Stomach (tissue), 9 donors: ENCODE data around the gene UHMK1. TPM values are rescaled to one million over a fixed set of nuclear protein-coding genes. Genes with fewer than 3 reads are reported as not detected.
A peak's percentile ranks its signal among the peaks of the same experiment; 100 is the strongest.

ENCODE experiments used
- DNase-seq, 2 donors: peaks; one replicate each; pipeline versions ENCODE4 v3.0.0 to v3.0.0-alpha.2; 2013 to 2019
- H3K27ac ChIP-seq, 5 donors: fragments of 200-600 bp in 4 of 5; sonication (generic) in 4 of 5; one replicate each; pipeline ENCODE4 v1.5.1; 2013 to 2019; ENCODE audit warnings: mild to moderate bottlenecking in 1 of 5, moderate library complexity in 1 of 5
- H3K27me3 ChIP-seq, 3 donors: fragments of 200-600 bp; sonication (generic); one replicate each; pipeline ENCODE4 v1.5.1; 2017 to 2019; ENCODE audit warnings: mixed run types in 1 of 3
- H3K36me3 ChIP-seq, 4 donors: fragments of 200-600 bp; sonication (generic); 1 replicate in 3 of 4; 2 replicates in 1 of 4; pipeline ENCODE4 v1.5.1; 2016 to 2019
- H3K4me1 ChIP-seq, 4 donors: fragments of 200-600 bp; sonication (generic); one replicate each; pipeline ENCODE4 v1.5.1; 2016 to 2019
- H3K4me3 ChIP-seq, 4 donors: fragments of 200-600 bp; sonication (generic) in 3 of 4; one replicate each; pipeline ENCODE4 v1.5.1; 2016 to 2019; ENCODE audit warnings: mild to moderate bottlenecking in 1 of 4
- H3K9me3 ChIP-seq, 4 donors: fragments of 200-600 bp; sonication (generic); one replicate each; pipeline ENCODE4 v1.5.1; 2016 to 2019
- EP300 ChIP-seq: sonication (generic); formaldehyde crosslinking; IDR thresholded peaks from one replicate; pipeline ENCODE4 v1.6.1; 2017; ENCODE audit warnings: antibody characterized with exemption
- POLR2A ChIP-seq, 4 donors: fragments of 450-650 bp; IDR thresholded peaks; one replicate each; pipeline ENCODE4 v1.6.1; 2016; ENCODE audit warnings: antibody characterized with exemption in 4 of 4, control low read depth in 2 of 4, mild to moderate bottlenecking in 1 of 4, moderate library complexity in 1 of 4
- POLR2AphosphoS5 ChIP-seq, 3 donors: sonication (generic); formaldehyde crosslinking; IDR thresholded peaks; one replicate each; pipeline ENCODE4 v1.6.1; 2016; ENCODE audit warnings: antibody characterized with exemption in 3 of 3
- WGBS, 5 donors: extraction: QIAGEN DNeasy Blood & Tissue Kit in 3 of 5; methylation state at CpG; one replicate each; pipeline versions ENCODE4 v1.1.5 to v1.1.7; 2013 to 2018; 5-methylcytosine and 5-hydroxymethylcytosine counted together
- intact Hi-C: fragments of 100-400 bp; cut with DNase I; formaldehyde crosslinking; loops from one replicate; pipeline ENCODE4 v1.15.1; 2023; ENCODE audit warnings: low total_unique reads
- polyA plus RNA-seq, 3 donors: library from polyadenylated mRNA; stranded (reverse); fragments of 200-250 nt; gene quantifications; one replicate each; pipeline ENCODE4 v1.2.3, GENCODE V29; 2013
- total RNA-seq, 5 donors: library from RNA; depleted of rRNA; stranded (reverse); fragments of >200 nt; gene quantifications; one replicate each; pipeline versions ENCODE4 v1.1.0 to v1.2.3, GENCODE V29; 2014 to 2016
- TF ChIP-seq, protein P1 (sequence below), 7 experiments: fragments of 450-650 bp in 4 of 7; fragments of 200-600 bp in 3 of 7; sonication (generic) in 3 of 7; IDR thresholded peaks; one replicate each; pipeline ENCODE4 v1.5.1; 2016 to 2019; ENCODE audit warnings: antibody characterized with exemption in 7 of 7, control low read depth in 2 of 7, mild to moderate bottlenecking in 1 of 7
- donor health status: healthy with polysubstance abuse.
- donor health status: Bipolar disorder and iron deficiency.
- donor health status: healthy.

UHMK1 gene
- total and polyA plus RNA-seq, 8 donors = 2.9 to 80.6 (median 19.8) TPM

DNA sequence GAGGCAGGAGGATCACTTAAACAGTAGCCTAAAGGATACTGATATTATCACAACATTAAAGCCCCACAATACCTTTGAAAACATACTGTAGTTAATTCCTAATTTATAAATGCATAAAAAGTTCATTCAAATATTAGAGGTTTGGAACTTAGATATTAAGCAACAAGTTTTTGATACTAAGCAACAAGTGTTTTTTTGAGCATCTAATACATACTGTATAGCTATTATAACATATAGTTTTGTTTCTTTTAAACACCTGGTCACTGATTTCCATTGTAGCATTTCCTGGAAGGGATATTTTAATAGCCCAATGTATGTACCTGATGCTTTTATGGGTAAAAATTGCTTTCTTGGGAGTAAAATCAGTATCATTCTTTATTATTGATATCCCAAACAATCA is 4.5 kb downstream of the UHMK1 start:
- intact Hi-C loops = no loop called here
- no peak overlapping the region for H3K4me3 ChIP-seq
- no peak for DNase-seq
- no peak overlapping the region for H3K27ac ChIP-seq
- H3K27me3 ChIP-seq = no peaks in the 10 kb centered on the region
- H3K4me1 ChIP-seq = peaks cover 7 to 45% (median 30%) of the 10 kb centered on the region in 4 donors
- TF ChIP-seq POLR2A (IDR thresholded peaks at IDR 0.05) (no peak), EP300 (no peak), POLR2AphosphoS5 (IDR thresholded peaks at IDR 0.05) (no peak)
- TF ChIP-seq, protein P1, sequence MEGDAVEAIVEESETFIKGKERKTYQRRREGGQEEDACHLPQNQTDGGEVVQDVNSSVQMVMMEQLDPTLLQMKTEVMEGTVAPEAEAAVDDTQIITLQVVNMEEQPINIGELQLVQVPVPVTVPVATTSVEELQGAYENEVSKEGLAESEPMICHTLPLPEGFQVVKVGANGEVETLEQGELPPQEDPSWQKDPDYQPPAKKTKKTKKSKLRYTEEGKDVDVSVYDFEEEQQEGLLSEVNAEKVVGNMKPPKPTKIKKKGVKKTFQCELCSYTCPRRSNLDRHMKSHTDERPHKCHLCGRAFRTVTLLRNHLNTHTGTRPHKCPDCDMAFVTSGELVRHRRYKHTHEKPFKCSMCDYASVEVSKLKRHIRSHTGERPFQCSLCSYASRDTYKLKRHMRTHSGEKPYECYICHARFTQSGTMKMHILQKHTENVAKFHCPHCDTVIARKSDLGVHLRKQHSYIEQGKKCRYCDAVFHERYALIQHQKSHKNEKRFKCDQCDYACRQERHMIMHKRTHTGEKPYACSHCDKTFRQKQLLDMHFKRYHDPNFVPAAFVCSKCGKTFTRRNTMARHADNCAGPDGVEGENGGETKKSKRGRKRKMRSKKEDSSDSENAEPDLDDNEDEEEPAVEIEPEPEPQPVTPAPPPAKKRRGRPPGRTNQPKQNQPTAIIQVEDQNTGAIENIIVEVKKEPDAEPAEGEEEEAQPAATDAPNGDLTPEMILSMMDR (IDR thresholded peaks at IDR 0.05) = no peak
- H3K36me3 ChIP-seq = peaks cover 35 to 73% (median 71%) of the 10 kb centered on the region in 4 donors
- no peaks in the 10 kb centered on the region for H3K9me3 ChIP-seq

DNA sequence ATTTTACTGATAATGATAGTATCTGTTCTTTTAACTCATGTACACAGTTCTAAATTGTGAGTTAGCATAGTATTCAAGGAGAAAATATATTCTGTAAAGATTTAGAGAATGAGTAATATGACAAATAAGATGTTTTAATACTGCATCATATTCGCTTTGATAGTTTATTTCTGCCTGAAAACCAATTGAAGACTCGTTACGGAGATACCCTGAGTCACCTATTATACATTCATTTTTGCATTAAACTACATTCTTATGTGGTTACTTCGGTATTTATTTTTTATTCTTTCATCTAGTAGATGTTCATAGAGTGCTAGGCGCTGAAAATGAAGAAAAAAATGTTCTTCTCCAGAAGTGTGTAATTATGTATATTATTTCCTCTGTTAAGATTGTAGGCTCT is 5.3 kb downstream of the UHMK1 start:
- intact Hi-C loops = no loop called here
- peaks cover 35 to 81% (median 79%) of the 10 kb centered on the region in 4 donors for H3K36me3 ChIP-seq
- H3K9me3 ChIP-seq = no peaks in the 10 kb centered on the region

DNA sequence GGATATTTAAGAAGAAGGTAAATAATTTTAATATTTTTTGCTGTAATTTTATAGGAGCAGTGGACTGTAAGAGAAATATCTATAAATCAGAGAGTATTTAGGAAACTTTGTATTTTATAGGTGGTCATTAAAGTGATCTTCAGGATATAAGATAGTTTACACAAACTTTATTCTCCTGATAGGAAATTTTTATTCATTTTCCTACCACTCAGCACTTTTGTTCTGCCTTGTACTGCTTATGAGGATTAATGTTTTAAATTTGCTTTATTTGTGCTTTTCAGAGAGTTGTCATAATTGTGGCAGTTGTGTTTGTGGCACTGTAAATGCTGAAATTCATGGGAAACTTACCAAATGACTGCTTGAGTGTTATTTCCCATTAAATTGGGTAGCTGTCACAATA is 29.7 kb downstream of the UHMK1 start:
- intact Hi-C loops = no loop called here
- no peak for DNase-seq
- Histone ChIP-seq H3K36me3 (peaks cover 8 to 61% (median 53%) of the 10 kb centered on the region in 4 donors), H3K27me3 (no peaks in the 10 kb centered on the region), H3K9me3 (no peaks in the 10 kb centered on the region), H3K27ac (no peak overlapping the region), H3K4me3 (no peak overlapping the region), H3K4me1 (no peaks in the 10 kb centered on the region)
- TF ChIP-seq EP300 = no peak
- no peak for TF ChIP-seq POLR2AphosphoS5 (IDR thresholded peaks at IDR 0.05)
- TF ChIP-seq, protein P1 (IDR thresholded peaks at IDR 0.05) = no peak
- no peak for TF ChIP-seq POLR2A (IDR thresholded peaks at IDR 0.05)

More for the DNA sequence above, 5.3 kb downstream of the UHMK1 start:
- 93 to 98% (median 96%) methylated on average over 5 of the region's 5 CpGs for WGBS, 5 donors
- no peak for DNase-seq
- Histone ChIP-seq H3K27me3 (no peaks in the 10 kb centered on the region), H3K4me1 (peaks cover 7 to 43% (median 27%) of the 10 kb centered on the region in 4 donors), H3K27ac (no peak overlapping the region), H3K4me3 (no peak overlapping the region)
- TF ChIP-seq POLR2A (IDR thresholded peaks at IDR 0.05) = no peak
- TF ChIP-seq EP300 = no peak
- TF ChIP-seq, protein P1 (IDR thresholded peaks at IDR 0.05) = no peak
- TF ChIP-seq POLR2AphosphoS5 (IDR thresholded peaks at IDR 0.05) = no peak

DNA sequence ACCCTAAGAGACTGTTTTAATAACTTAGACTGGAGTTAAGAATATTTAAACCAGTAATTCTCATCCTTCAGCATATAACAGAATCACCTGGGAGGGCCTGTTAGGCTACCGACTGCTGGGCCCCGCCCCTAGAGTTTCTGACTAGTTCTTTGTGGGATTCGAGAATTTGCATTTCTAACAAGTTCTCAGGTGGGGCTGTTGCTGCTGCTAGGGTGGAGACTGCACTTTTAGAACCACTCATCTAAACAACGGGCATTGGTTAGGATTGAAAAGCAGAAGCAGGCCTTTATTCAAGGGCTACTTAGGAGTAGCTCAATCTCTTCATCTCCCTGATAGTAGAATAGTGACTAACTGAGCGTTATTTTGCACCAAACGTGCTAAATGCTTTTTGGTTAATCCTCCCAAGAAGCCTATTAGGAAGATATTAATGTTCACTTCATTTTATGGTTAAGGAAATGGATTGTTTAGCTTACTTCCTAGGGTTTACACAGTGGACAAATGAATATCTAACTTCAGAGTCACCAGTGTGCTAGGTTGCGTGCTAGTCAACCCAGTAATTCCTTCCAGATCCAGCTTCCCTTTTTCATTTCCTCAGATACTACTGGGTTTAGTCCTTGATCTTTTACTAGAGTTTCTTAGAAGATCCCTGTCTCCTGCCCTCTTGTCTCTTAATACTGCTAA is 32.8 kb downstream of the UHMK1 start:
- peak overlapping the region in 1 of 5 donors; percentile 4 for H3K27ac ChIP-seq
- H3K4me1 ChIP-seq = no peaks in the 10 kb centered on the region
- peaks cover 0 to 29% (median 22%) of the 10 kb centered on the region in 4 donors for H3K36me3 ChIP-seq
- 69 to 76% (median 73%) methylated on average over 7 of the region's 7 CpGs for WGBS, 5 donors
- no peaks in the 10 kb centered on the region for H3K9me3 ChIP-seq
- TF ChIP-seq, protein P1 (IDR thresholded peaks at IDR 0.05) = no peak
- TF ChIP-seq POLR2AphosphoS5 (IDR thresholded peaks at IDR 0.05) = no peak
- TF ChIP-seq POLR2A (IDR thresholded peaks at IDR 0.05) = no peak
- no peak for TF ChIP-seq EP300
- H3K4me3 ChIP-seq = no peak overlapping the region
- H3K27me3 ChIP-seq = no peaks in the 10 kb centered on the region
- peak in 1 of 2 donors; percentile 12 for DNase-seq
- intact Hi-C loops = no loop called here
